CD4-positive, alpha-beta T cell (primary cell): ENCODE measurements around the gene BDKRB1. TPM values are rescaled to one million over a fixed set of nuclear protein-coding genes. Genes with fewer than 3 reads are reported as not detected.

Experiments used
- ATAC-seq: fragments of 200-7000 bp; cut with Tn5 transposase; one replicate; pipeline ENCODE4 v1.10.0; 2022; ENCODE audit warnings: mild to moderate bottlenecking; ENCODE audit not compliant: poor library complexity
- CTCF ChIA-PET: fragments of 350-600 bp; sonication (Branson Sonifier 250); formaldehyde crosslinking; loops from one replicate; lab custom pipeline; 2021; ENCODE audit warnings: antibody characterized with exemption, inconsistent platforms; lab: Charles Lee
- POLR2A ChIA-PET: fragments of 350-600 bp; sonication (Branson Sonifier 250); formaldehyde crosslinking; loops from one replicate; lab custom pipeline; 2021; ENCODE audit warnings: antibody characterized with exemption, inconsistent platforms; lab: Charles Lee
- DNase-seq, 14 experiments: peaks; one replicate each; pipeline ENCODE4 v3.0.0-alpha.2; 2013 to 2020; ENCODE audit warnings: mixed read lengths in 2 of 14
- H3K27ac ChIP-seq, 2 donors: one replicate each; pipeline versions ENCODE4 v1.5.1 to v1.7.0; 2013; ENCODE audit warnings: low read length in 2 of 2, low read depth in 1 of 2, mild to moderate bottlenecking in 1 of 2
- H3K27me3 ChIP-seq, 2 experiments: 1 replicate in 1 of 2; 2 replicates in 1 of 2; pipeline versions ENCODE4 v1.6.1 to v1.7.0; 2013; ENCODE audit warnings: low read length in 2 of 2, control low read depth in 1 of 2, mild to moderate bottlenecking in 1 of 2, moderate library complexity in 1 of 2; ENCODE audit not compliant: insufficient read depth in 2 of 2, control insufficient read depth in 1 of 2
- H3K36me3 ChIP-seq: one replicate; pipeline ENCODE4 v1.6.1; 2013; ENCODE audit warnings: low read length, control low read depth; ENCODE audit not compliant: insufficient read depth
- H3K4me1 ChIP-seq: one replicate; pipeline ENCODE4 v1.6.1; 2013; ENCODE audit warnings: low read length, control low read depth; ENCODE audit not compliant: insufficient read depth
- H3K4me3 ChIP-seq: one replicate; pipeline ENCODE4 v1.5.1; 2013; ENCODE audit warnings: mild to moderate bottlenecking, low read length, moderate library complexity
- H3K9me3 ChIP-seq, 2 experiments: 1 replicate in 1 of 2; 2 replicates in 1 of 2; pipeline versions ENCODE4 v1.6.1 to v1.7.0; 2013; ENCODE audit warnings: low read length in 2 of 2, mild to moderate bottlenecking in 2 of 2, control low read depth in 1 of 2, moderate library complexity in 1 of 2; ENCODE audit not compliant: control insufficient read depth in 1 of 2, insufficient read depth in 1 of 2
- H3K27ac Mint-ChIP-seq: one replicate; pipeline ENCODE4 v1.8.0; 2020; ENCODE audit warnings: mixed read lengths
- H3K27me3 Mint-ChIP-seq: one replicate; pipeline ENCODE4 v1.8.0; 2021; ENCODE audit warnings: mixed read lengths
- H3K36me3 Mint-ChIP-seq: one replicate; pipeline ENCODE4 v1.8.0; 2021; ENCODE audit warnings: low read depth, mixed read lengths
- H3K4me1 Mint-ChIP-seq: one replicate; pipeline ENCODE4 v1.8.0; 2021; ENCODE audit warnings: low read depth, mixed read lengths
- H3K4me3 Mint-ChIP-seq: one replicate; pipeline ENCODE4 v1.8.0; 2020; ENCODE audit warnings: mild to moderate bottlenecking, mixed read lengths
- H3K9me3 Mint-ChIP-seq: one replicate; pipeline ENCODE4 v1.8.0; 2020; ENCODE audit warnings: mixed read lengths
- CTCF ChIP-seq: fragments of 200-600 bp; IDR thresholded peaks from one replicate; pipeline ENCODE4 v1.8.0; 2022; ENCODE audit warnings: antibody characterized with exemption, mild to moderate bottlenecking
- intact Hi-C, 2 experiments: fragments of 100-400 bp; cut with DNase I in 1 of 2; cut with micrococcal nuclease in 1 of 2; formaldehyde crosslinking; loops; one replicate each; pipeline versions ENCODE4 v1.15.1 to v1.9.0; 2023 to 2025; cut with DNase I, micrococcal nuclease
- total RNA-seq, 174 experiments: library from RNA in 2 of 174; stranded (reverse) in 2 of 174; gene quantifications; one replicate each; pipeline ENCODE4 v1.2.3 and lab custom pipeline; 2021 to 2026

BDKRB1 gene
- total RNA-seq, 2 experiments from 2014 or later, result not detected

- H3K36me3 ChIP-seq, result no peaks in the 10 kb centered on the region
- H3K27me3 Mint-ChIP-seq, result peaks cover 46% of the 10 kb centered on the region
- no peaks in the 10 kb centered on the region for H3K36me3 Mint-ChIP-seq
- no peak overlapping the region for H3K4me3 Mint-ChIP-seq
- H3K4me1 Mint-ChIP-seq, result no peaks in the 10 kb centered on the region
- H3K9me3 Mint-ChIP-seq, result no peaks in the 10 kb centered on the region
- ATAC-seq (no peak), DNase-seq (no peak)
- H3K9me3 ChIP-seq, result no peaks in the 10 kb centered on the region
- TF ChIP-seq CTCF, result no peak
- intact Hi-C loops, result no loop called here
- no peak overlapping the region for H3K4me3 ChIP-seq
- H3K27ac ChIP-seq, result no peak overlapping the region
- H3K27me3 ChIP-seq, result peaks cover 3 to 9% of the 10 kb centered on the region in 2 experiments
- no peak overlapping the region for H3K27ac Mint-ChIP-seq
- ChIA-PET POLR2A (no interaction called here), CTCF (no interaction called here)
- no peaks in the 10 kb centered on the region for H3K4me1 ChIP-seq
Observed at GRCh38 chr14:96256407-96256806, 397 bp downstream of the BDKRB1 start.

- DNase-seq, result no peak
- Histone ChIP-seq H3K4me3 (no peak overlapping the region), H3K27ac (no peak overlapping the region), H3K4me1 (no peaks in the 10 kb centered on the region), H3K9me3 (no peaks in the 10 kb centered on the region), H3K36me3 (no peaks in the 10 kb centered on the region), H3K27me3 (peaks cover 3 to 9% of the 10 kb centered on the region in 2 experiments)
- Mint-ChIP-seq H3K27ac (no peak overlapping the region), H3K9me3 (no peaks in the 10 kb centered on the region), H3K4me3 (no peak overlapping the region), H3K36me3 (no peaks in the 10 kb centered on the region), H3K27me3 (peaks cover 39% of the 10 kb centered on the region), H3K4me1 (no peaks in the 10 kb centered on the region)
- TF ChIP-seq CTCF, result no peak
- ChIA-PET POLR2A (no interaction called here), CTCF (no interaction called here)
- ATAC-seq, result no peak
- intact Hi-C loops, result no loop called here
Observed at GRCh38 chr14:96257056-96257455, 1.0 kb downstream of the BDKRB1 start.

- H3K36me3 Mint-ChIP-seq, result no peaks in the 10 kb centered on the region
- no peak overlapping the region for H3K27ac ChIP-seq
- no peak for DNase-seq
- no peaks in the 10 kb centered on the region for H3K4me1 Mint-ChIP-seq
- intact Hi-C loops, result no loop called here
- H3K4me3 ChIP-seq, result no peak overlapping the region
- TF ChIP-seq CTCF, result no peak
- H3K4me1 ChIP-seq, result no peaks in the 10 kb centered on the region
- peaks cover 37% of the 10 kb centered on the region for H3K27me3 Mint-ChIP-seq
- H3K27me3 ChIP-seq, result peaks cover 3 to 7% of the 10 kb centered on the region in 2 experiments
- no peaks in the 10 kb centered on the region for H3K36me3 ChIP-seq
- no peaks in the 10 kb centered on the region for H3K9me3 Mint-ChIP-seq
- ChIA-PET POLR2A (no interaction called here), CTCF (no interaction called here)
- H3K9me3 ChIP-seq, result no peaks in the 10 kb centered on the region
- ATAC-seq, result no peak
- no peak overlapping the region for H3K4me3 Mint-ChIP-seq
- no peak overlapping the region for H3K27ac Mint-ChIP-seq
Observed at GRCh38 chr14:96257900-96258299, 1.9 kb downstream of the BDKRB1 start.
